ENCODE data around the gene NDUFB1.

DNA sequence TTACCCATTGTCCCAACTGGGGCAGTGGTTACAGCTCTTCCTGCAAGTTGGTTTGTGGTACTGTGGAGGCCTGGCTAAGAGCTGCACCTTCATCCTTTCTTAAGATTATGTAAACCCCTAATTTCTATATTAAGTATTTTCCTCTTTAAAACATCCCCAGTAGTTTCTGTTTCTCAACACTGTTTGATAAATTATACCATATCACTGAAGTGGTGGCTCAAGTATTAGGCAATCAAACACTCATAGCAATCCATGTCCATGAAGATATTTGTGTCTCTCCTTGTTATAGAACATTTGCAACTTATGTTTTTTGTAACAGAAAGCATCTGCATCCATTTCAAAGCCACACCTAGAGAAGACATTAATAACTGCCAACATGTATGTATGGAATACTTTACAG, 47.0 kb downstream of the NDUFB1 start:
- TF ChIP-seq, protein P1, sequence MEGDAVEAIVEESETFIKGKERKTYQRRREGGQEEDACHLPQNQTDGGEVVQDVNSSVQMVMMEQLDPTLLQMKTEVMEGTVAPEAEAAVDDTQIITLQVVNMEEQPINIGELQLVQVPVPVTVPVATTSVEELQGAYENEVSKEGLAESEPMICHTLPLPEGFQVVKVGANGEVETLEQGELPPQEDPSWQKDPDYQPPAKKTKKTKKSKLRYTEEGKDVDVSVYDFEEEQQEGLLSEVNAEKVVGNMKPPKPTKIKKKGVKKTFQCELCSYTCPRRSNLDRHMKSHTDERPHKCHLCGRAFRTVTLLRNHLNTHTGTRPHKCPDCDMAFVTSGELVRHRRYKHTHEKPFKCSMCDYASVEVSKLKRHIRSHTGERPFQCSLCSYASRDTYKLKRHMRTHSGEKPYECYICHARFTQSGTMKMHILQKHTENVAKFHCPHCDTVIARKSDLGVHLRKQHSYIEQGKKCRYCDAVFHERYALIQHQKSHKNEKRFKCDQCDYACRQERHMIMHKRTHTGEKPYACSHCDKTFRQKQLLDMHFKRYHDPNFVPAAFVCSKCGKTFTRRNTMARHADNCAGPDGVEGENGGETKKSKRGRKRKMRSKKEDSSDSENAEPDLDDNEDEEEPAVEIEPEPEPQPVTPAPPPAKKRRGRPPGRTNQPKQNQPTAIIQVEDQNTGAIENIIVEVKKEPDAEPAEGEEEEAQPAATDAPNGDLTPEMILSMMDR (conservative IDR thresholded peaks at IDR 0.05; ENCODE audit: low read depth, low read length) = no peak
- no peak for TF ChIP-seq EZH2phosphoT487 (IDR thresholded peaks at IDR 0.05; ENCODE audit: borderline replicate concordance, low read length)
